ENCODE results near the gene ANKAR. TPM values are rescaled to one million over a fixed set of nuclear protein-coding genes. Genes with fewer than 3 reads are reported as not detected.

The ANKAR gene
- total and polyA plus RNA-seq, 2 experiments from 2014 or later = 3.0 to 4.4 TPM

GRCh38 chr2:189638301-189639006 is 36.0 kb upstream of the ANKAR start:
- Mint-ChIP-seq H3K4me1 (peaks cover 11% of the 10 kb centered on the region), H3K9me3 (no peaks in the 10 kb centered on the region)

More at GRCh38 chr2:189638301-189639006, 36.0 kb upstream of the ANKAR start:
- Mint-ChIP-seq H3K27me3 (ENCODE audit: insufficient read depth, low read depth, poor library complexity) (no peaks in the 10 kb centered on the region), H3K36me3 (ENCODE audit: low read depth) (no peaks in the 10 kb centered on the region), H3K27ac (no peak overlapping the region), H3K4me3 (no peak overlapping the region)
- Histone ChIP-seq H3K4me2 (no peak overlapping the region), H3K9me2 (ENCODE audit: insufficient read depth) (no peaks in the 10 kb centered on the region; the same call in 1 of the 2 replicates), H3K4me3 (no peak overlapping the region), H3K79me2 (replicated peaks; ENCODE audit: insufficient read depth) (no peaks in the 10 kb centered on the region), H2AFZ (no peak overlapping the region), H3K4me1 (ENCODE audit: insufficient read depth) (peaks cover 11% of the 10 kb centered on the region; the same call in 1 of the 2 replicates), H3F3A (replicated peaks; ENCODE audit: low read depth) (no peaks in the 10 kb centered on the region), H3K36me3 (ENCODE audit: insufficient read depth) (no peaks in the 10 kb centered on the region), H3K27me3 (ENCODE audit: insufficient read depth) (no peaks in the 10 kb centered on the region), H4K20me1 (replicated peaks; ENCODE audit: insufficient read depth) (no peaks in the 10 kb centered on the region), H3K27ac (ENCODE audit: low read depth) (no peak overlapping the region)
- no peak for TF ChIP-seq CTCF (conservative IDR thresholded peaks at IDR 0.05; ENCODE audit: low read depth in 2 of 2)
- TF ChIP-seq, protein P1, sequence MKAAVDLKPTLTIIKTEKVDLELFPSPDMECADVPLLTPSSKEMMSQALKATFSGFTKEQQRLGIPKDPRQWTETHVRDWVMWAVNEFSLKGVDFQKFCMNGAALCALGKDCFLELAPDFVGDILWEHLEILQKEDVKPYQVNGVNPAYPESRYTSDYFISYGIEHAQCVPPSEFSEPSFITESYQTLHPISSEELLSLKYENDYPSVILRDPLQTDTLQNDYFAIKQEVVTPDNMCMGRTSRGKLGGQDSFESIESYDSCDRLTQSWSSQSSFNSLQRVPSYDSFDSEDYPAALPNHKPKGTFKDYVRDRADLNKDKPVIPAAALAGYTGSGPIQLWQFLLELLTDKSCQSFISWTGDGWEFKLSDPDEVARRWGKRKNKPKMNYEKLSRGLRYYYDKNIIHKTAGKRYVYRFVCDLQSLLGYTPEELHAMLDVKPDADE (IDR thresholded peaks at IDR 0.05) = no peak
- TF ChIP-seq NANOG (IDR thresholded peaks at IDR 0.05; ENCODE audit: borderline replicate concordance) = no peak
- no peak for TF ChIP-seq ZNF331 (CRISPR knock-in tag; IDR thresholded peaks at IDR 0.05; ENCODE audit: low read depth)
- TF ChIP-seq STAT1 (IDR thresholded peaks at IDR 0.05; ENCODE audit: unreplicated experiment) = no peak
- no peak for TF ChIP-seq POLR2AphosphoS5 (IDR thresholded peaks at IDR 0.05; ENCODE audit: low read depth)
- TF ChIP-seq JUNB (IDR thresholded peaks at IDR 0.05; ENCODE audit: unreplicated experiment) = no peak
- TF ChIP-seq REST (IDR thresholded peaks at IDR 0.05; ENCODE audit: unreplicated experiment) = no peak
- no peak for TF ChIP-seq CREB1 (CRISPR knock-in tag; IDR thresholded peaks at IDR 0.05; ENCODE audit: low read depth)
- no peak for TF ChIP-seq EZH2 (IDR thresholded peaks at IDR 0.05; ENCODE audit: low read depth, unreplicated experiment)
- no peak for TF ChIP-seq ZNF462 (CRISPR knock-in tag; IDR thresholded peaks at IDR 0.05)
- TF ChIP-seq EZH2phosphoT487 (IDR thresholded peaks at IDR 0.05; ENCODE audit: unreplicated experiment) = no peak
- TF ChIP-seq ZNF114 (CRISPR knock-in tag; IDR thresholded peaks at IDR 0.05) = no peak
- ATAC-seq (no peak), DNase-seq (ENCODE audit: low spot score) (no peak)
